HS-27A (cell line): ENCODE data around the gene PHACTR1.

Source experiments
- DNase-seq: peaks from one replicate; pipeline ENCODE4 v3.0.0-alpha.2; 2012; ENCODE audit warnings: low read depth, missing footprints

The PHACTR1 gene

GRCh38 chr6:13289789-13290318 lies 573.3 kb downstream of the PHACTR1 start:
- no peak for DNase-seq

GRCh38 chr6:13290335-13290734 lies 573.8 kb downstream of the PHACTR1 start:
- DNase-seq, result no peak

GRCh38 chr6:13292774-13293173 lies 576.2 kb downstream of the PHACTR1 start:
- no peak for DNase-seq

DNA sequence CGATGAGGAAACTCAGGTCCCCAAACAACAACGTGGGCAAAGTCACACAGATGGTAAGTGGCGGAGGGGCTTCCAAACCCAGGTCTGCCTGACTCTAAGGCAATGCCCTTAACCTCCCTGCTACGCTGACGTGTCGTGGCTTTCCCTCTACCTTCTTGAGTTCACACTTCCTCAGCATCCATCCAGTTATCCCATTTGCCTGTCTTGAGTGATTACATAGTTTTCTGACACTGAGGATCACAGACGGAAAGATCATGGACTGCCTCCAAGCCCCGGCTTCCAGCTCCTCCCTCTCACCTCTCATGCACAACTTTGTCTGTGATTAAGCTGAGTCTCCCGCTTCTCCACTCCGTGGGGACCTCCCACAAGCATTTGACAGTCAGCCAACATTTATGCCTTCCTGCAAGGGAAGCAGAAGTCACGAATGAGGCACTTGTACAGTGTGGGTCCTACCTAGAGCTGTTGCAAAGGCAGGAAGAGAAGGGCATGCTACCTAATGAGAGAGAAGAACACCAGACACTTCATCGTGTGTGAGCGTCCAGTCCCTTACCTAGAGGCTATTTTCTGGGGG lies 578.0 kb downstream of the PHACTR1 start:
- DNase-seq, result no peak

GRCh38 chr6:13295576-13295975 lies 579.0 kb downstream of the PHACTR1 start:
- DNase-seq, result no peak

DNA sequence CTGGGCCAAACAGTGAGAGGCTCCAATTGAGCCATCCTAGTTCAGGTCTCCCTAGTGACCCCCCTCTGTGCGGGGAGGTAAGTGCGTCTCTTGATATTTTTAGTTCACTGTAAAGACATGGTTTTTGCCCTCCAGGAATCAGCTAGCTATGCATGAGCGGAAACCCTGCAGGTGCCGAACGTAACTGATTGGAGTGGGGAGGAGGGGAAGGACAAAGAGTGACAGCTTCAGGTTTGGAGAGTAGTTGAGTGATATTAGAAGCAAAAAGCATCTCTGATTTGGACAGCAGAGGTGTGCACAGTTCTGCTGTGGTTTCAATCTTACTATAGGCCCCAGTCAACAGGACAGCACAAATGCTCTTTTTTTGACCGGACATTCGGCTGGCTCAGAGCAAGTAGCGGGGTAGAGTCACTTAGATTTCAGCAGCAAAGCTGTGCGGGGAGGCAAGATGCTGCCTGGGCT lies 580.0 kb downstream of the PHACTR1 start:
- no peak for DNase-seq

GRCh38 chr6:13297391-13297790 lies 580.8 kb downstream of the PHACTR1 start:
- no peak for DNase-seq

DNA sequence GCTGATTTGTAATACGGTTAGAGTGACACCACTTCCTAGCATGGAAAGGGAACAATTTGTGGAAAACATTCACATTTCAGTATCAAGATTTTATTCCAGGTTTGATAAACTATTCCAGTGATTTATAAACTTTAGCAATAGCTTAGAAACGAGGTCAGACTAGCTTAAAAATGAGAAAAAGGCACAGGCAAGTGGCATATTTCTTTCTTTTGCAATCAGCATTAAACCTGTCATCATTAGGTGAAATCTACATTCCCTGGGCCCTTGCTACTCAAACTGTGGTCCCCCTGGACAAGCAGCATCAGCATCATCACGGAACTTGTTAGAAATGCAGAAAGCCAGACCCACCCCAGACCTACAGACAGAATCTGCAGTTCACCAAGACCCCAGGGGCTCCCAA lies 581.9 kb downstream of the PHACTR1 start:
- DNase-seq, result no peak

DNA sequence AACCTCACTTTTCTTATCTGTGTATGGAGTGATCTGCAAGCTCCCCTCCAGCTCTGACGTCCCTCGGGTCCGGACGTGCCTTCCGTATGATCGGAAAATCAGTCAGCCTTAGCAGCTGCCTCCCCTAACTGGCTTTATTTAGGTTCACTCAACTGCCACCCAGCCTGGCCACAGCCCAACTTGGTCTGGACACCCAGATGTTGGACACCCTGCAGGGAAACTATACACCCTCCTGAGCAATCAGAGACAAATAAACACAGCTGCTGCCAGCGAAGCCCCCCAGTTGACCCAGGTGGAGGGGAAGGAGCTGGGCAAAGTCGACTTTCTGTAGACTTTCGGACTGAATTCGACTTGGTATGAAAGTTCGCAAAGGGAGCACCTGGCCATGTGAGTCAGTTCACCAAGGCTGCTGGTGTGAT lies 582.8 kb downstream of the PHACTR1 start:
- no peak for DNase-seq

DNA sequence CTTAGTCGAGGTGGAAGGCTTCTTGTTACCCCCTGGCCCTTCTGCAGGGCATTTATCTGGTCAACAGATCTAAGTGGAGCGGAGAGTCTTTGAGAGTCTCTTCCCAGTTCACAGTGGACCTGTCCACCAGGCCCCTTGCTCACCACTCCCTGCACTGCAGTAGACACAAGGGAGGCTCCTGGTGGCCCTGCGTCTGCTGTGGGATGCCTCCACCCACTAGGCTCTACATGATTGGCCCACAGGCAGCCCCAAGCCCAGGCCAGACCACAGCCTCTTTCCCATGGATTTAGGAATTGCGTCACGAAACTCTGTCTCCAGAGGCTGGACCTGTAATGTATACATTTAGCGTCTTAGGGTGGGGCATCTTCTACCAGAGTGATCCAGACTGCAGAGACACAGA lies 583.4 kb downstream of the PHACTR1 start:
- DNase-seq, result no peak

DNA sequence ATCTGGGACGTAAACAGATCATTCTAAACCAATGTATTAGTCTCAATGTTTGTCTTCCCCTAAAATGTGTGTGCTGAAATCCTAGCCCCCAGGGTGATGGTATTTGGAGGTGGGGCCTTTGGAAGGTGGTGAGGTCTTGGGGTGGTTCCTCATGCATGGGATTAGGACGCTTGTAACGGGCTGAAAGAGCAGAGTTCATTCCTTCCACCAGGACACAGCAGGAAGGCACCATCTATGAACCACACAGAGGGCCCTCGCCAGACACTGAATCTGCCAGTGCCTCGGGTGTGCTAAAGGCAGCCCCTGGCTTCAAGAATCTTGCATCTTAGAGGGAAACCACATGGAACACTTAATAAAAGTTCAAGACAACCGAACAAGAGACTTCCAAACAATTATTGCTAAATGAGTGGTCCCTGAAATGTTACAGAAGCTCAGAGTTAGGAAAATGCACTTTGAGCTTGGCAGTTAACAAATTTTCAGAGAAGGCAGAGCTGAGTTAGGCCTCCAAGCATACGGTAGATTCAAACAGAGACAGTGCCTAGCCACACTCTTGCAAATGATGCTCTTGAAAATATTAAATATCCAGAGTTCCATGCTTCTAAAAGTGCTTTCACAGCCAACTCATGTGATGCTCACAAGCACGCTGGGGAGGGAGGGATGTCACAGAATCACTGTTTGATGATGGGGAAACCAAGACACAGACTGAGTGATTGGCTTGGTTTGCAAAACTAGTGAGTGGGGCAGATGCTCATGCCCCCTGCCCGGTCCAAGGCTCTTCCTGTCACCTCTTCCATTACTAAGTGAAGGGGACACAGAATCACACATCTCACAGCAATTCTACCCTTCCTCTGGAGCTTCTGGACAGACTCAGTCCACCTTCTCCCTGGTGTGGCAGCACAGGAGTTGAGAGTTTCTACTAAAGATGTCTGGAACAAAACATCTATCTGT lies 584.4 kb downstream of the PHACTR1 start:
- no peak for DNase-seq

- no peak for DNase-seq
Measured at GRCh38 chr6:13302291-13302690, 585.7 kb downstream of the PHACTR1 start.

DNA sequence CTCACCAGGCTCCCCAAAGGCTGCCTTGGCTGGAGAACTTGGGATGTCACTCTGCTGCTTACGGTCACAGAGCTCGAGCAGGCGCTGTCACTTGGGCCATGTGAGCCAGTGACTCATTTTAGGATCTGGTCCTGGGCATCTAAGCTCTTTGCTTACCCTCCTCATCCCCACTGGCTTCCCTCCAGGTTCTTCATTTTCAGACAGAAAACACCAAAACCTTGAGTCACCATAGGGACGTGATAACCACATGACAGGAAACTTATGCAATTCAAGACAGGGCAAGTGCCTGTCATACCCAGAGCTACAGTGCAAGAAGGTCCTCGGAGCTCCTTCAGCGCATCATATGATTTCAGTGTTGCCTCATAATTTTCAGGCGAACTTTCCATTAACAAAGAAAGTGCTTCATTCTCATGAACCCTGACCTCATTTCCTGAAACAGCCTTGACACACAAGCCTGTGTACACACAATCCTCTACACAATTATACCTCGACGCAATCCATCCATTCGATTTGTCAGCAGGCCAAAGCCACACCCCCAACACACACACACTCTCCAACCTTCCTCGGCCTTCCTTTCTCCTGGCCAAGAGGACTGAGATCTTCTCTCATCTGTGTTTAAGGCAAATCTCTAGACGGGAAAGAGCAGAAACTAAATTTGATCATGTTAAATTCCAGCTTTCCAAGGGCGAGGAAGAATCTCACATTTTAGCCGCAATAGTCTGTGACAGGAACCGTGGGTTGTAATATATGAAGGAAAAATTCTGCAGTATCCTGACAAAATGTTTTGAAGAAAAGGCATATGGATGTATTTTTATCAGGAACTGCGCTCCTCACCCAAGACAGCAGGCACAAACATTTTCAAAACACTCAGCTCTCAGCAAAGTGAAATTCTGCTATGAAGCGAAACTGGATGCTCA lies 586.4 kb downstream of the PHACTR1 start:
- peak; percentile 98 for DNase-seq

DNA sequence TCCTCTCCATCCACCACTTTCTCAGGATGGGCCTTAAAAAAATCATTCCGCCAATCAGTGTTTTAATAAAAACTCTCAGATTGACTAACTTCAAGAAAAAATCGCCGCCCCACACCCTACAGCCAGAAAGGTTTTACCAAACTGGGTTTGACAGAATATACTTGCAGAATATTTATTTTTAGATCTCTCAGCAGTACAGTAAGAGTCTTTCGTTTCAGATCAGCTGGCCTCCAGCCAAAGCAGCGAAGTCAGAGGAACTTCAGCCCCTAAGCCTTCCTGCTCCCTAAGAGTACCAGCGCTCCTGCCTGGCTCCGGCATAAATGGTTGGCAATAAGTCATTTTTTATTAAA lies 587.1 kb downstream of the PHACTR1 start:
- DNase-seq, result no peak

DNA sequence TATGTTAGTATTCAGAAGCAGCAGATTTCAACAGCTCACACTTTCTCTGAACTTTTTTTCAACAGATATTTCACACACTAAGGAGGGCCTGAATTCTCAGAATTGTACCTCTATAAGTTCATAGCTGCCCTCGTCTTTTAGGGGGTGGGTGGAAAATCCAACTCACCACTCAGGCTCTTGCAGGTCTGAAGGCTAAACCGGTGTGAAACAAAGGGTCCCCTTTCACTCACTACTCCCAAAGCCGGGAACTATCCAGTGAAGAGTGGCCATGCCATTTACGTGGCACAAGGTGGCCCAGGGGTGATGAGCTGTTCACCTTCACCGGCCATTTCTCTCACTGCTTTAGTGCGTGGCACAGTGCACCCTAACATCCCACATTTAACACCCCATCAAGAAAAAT lies 587.5 kb downstream of the PHACTR1 start:
- no peak for DNase-seq

- no peak for DNase-seq
Measured at GRCh38 chr6:13304580-13305260, 588.2 kb downstream of the PHACTR1 start.

- no peak for DNase-seq
Measured at GRCh38 chr6:13305288-13305687, 588.7 kb downstream of the PHACTR1 start.

- DNase-seq, result no peak
Measured at GRCh38 chr6:13305791-13306190, 589.2 kb downstream of the PHACTR1 start.

DNA sequence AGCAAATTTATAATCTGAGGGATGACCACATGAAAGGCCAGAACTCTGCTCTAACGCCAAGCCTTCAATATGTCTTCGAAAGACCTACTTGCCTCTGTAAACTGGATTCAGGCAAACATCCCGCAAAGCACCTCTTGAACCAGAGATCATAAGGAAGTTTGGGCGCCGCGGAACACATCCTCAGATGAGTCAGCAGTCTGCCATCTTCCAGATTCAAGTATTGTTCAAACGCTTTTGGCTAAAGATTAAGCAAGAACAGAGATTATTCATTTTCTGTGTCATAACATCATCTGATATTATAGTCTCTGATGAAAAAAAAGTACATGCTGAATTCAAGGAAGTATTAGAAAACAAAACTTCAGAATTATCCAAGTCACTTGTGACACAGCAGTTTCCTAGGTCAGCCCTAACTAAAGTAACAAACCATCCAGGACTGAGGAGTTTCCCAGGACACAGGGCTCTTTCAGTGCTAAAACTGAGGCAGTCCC lies 591.0 kb downstream of the PHACTR1 start:
- DNase-seq, result no peak

- DNase-seq, result no peak
Measured at GRCh38 chr6:13308332-13308731, 591.8 kb downstream of the PHACTR1 start.

GRCh38 chr6:13311155-13311554 lies 594.6 kb downstream of the PHACTR1 start:
- DNase-seq, result no peak
